Activated B cell treated with CpG ODN at 0.5 μM for 24 hours (primary cell): ENCODE results near the gene OSBPL1A. TPM values are rescaled to one million over a fixed set of nuclear protein-coding genes. Genes with fewer than 3 reads are reported as not detected.

Source experiments
- ATAC-seq: fragments of 200-7000 bp; cut with Tn5 transposase; one replicate; pipeline ENCODE4 v1.10.0; 2021; ENCODE audit warnings: low read depth, mild to moderate bottlenecking, moderate library complexity
- CTCF ChIA-PET: fragments of 350-600 bp; sonication (Branson Sonifier 250); formaldehyde crosslinking; loops from one replicate; lab custom pipeline; 2021; ENCODE audit warnings: antibody characterized with exemption; lab: Charles Lee
- POLR2A ChIA-PET: fragments of 350-600 bp; sonication (Branson Sonifier 250); formaldehyde crosslinking; loops from one replicate; lab custom pipeline; 2021; ENCODE audit warnings: antibody characterized with exemption; lab: Charles Lee
- DNase-seq: peaks from one replicate; pipeline ENCODE4 v3.0.0; 2022
- H3K27ac Mint-ChIP-seq: one replicate; pipeline ENCODE4 v1.8.0; 2020; ENCODE audit warnings: mixed read lengths
- H3K27me3 Mint-ChIP-seq: one replicate; pipeline ENCODE4 v1.8.0; 2021; ENCODE audit warnings: mixed read lengths
- H3K36me3 Mint-ChIP-seq: one replicate; pipeline ENCODE4 v1.8.0; 2021; ENCODE audit warnings: low read depth, mixed read lengths
- H3K4me1 Mint-ChIP-seq: one replicate; pipeline ENCODE4 v1.8.0; 2021; ENCODE audit warnings: mixed read lengths
- H3K4me3 Mint-ChIP-seq: one replicate; pipeline ENCODE4 v1.8.0; 2020; ENCODE audit warnings: mild to moderate bottlenecking, mixed read lengths
- H3K9me3 Mint-ChIP-seq: one replicate; pipeline ENCODE4 v1.8.0; 2020; ENCODE audit warnings: mixed read lengths
- CTCF ChIP-seq: fragments of 200-600 bp; IDR thresholded peaks from one replicate; pipeline ENCODE4 v1.8.0; 2022; ENCODE audit warnings: antibody characterized with exemption, mild to moderate bottlenecking
- intact Hi-C: fragments of 100-400 bp; cut with micrococcal nuclease; formaldehyde crosslinking; loops from one replicate; pipeline ENCODE4 v1.15.1; 2024
- total RNA-seq: library from RNA; stranded (reverse); gene quantifications from 2 replicates; pipeline ENCODE4 v1.2.3, GENCODE V29; 2022

OSBPL1A gene
- total RNA-seq, 1 donor from 2014 or later = 0.80 TPM

GRCh38 chr18:24181806-24182205 is 215.8 kb downstream of the OSBPL1A start:
- peaks cover 13% of the 10 kb centered on the region for H3K4me1 Mint-ChIP-seq
- H3K4me3 Mint-ChIP-seq = no peak overlapping the region
- H3K27me3 Mint-ChIP-seq = no peaks in the 10 kb centered on the region
- no peak overlapping the region for H3K27ac Mint-ChIP-seq
- ATAC-seq = no peak
- no peaks in the 10 kb centered on the region for H3K9me3 Mint-ChIP-seq
- intact Hi-C loops = no loop called here
- POLR2A ChIA-PET = interaction anchor here (0.6 kb wide), 1 partner anchor 1024 kb away, joined by 6 read pairs; no protein-coding TSS in a partner anchor
- CTCF ChIA-PET = no interaction called here
- no peak for DNase-seq
- TF ChIP-seq CTCF = no peak
- H3K36me3 Mint-ChIP-seq = no peaks in the 10 kb centered on the region

- no peak overlapping the region for H3K27ac Mint-ChIP-seq
- H3K4me1 Mint-ChIP-seq = peaks cover 18% of the 10 kb centered on the region
- TF ChIP-seq CTCF = no peak
- ChIA-PET POLR2A (no interaction called here), CTCF (no interaction called here)
- DNase-seq = no peak
- H3K4me3 Mint-ChIP-seq = no peak overlapping the region
- H3K9me3 Mint-ChIP-seq = no peaks in the 10 kb centered on the region
- intact Hi-C loops = no loop called here
- H3K36me3 Mint-ChIP-seq = no peaks in the 10 kb centered on the region
- H3K27me3 Mint-ChIP-seq = no peaks in the 10 kb centered on the region
- ATAC-seq = no peak
Observed at GRCh38 chr18:24180048-24180447, 217.6 kb downstream of the OSBPL1A start.

GRCh38 chr18:24177499-24178133 is 220.0 kb downstream of the OSBPL1A start:
- H3K9me3 Mint-ChIP-seq = no peaks in the 10 kb centered on the region
- H3K36me3 Mint-ChIP-seq = no peaks in the 10 kb centered on the region
- ATAC-seq (no peak), DNase-seq (no peak)
- peak overlapping the region; percentile 79 for H3K4me3 Mint-ChIP-seq
- H3K4me1 Mint-ChIP-seq = peaks cover 18% of the 10 kb centered on the region
- H3K27me3 Mint-ChIP-seq = no peaks in the 10 kb centered on the region
- intact Hi-C loops = loop anchor here (1.0 to 5.0 kb wide), 4 partner anchors 12 to 250 kb away; partner anchors contain the start of gene IMPACT
- peak overlapping the region; percentile 95 for H3K27ac Mint-ChIP-seq
- ChIA-PET POLR2A (interaction anchor here (0.7 to 2.1 kb wide), 4 partner anchors 38 to 314 kb away, joined by 3 to 8 read pairs (median 6); partner anchors contain the start of genes CABYR and IMPACT), CTCF (interaction anchor here (1.0 to 4.0 kb wide), 12 partner anchors 11 to 311 kb away, joined by 3 to 42 read pairs (median 4); no protein-coding TSS in a partner anchor)
- TF ChIP-seq CTCF = no peak

- Mint-ChIP-seq H3K9me3 (no peaks in the 10 kb centered on the region), H3K27me3 (no peaks in the 10 kb centered on the region), H3K4me1 (peaks cover 18% of the 10 kb centered on the region), H3K27ac (peak overlapping the region; percentile 95), H3K4me3 (peak overlapping the region; percentile 79), H3K36me3 (no peaks in the 10 kb centered on the region)
- peak; percentile 95 for ATAC-seq
- ChIA-PET POLR2A (interaction anchor here (0.6 to 2.1 kb wide), 6 partner anchors 10 to 1085 kb away, joined by 3 to 8 read pairs (median 4); partner anchors contain the start of genes CABYR and IMPACT), CTCF (interaction anchor here (0.6 to 4.0 kb wide), 20 partner anchors 9 to 697 kb away, joined by 3 to 42 read pairs (median 4); no protein-coding TSS in a partner anchor)
- DNase-seq = peak; percentile 41
- TF ChIP-seq CTCF = no peak
- intact Hi-C loops = loop anchor here (1.0 to 5.0 kb wide), 6 partner anchors 12 to 312 kb away; partner anchors contain the start of gene IMPACT
Observed at GRCh38 chr18:24176727-24177416, 220.8 kb downstream of the OSBPL1A start.

GRCh38 chr18:24173997-24174396 is 223.6 kb downstream of the OSBPL1A start:
- no peak overlapping the region for H3K4me3 Mint-ChIP-seq
- POLR2A ChIA-PET = interaction anchor here (0.5 kb wide), 1 partner anchor 1161 kb away, joined by 3 read pairs; no protein-coding TSS in a partner anchor
- intact Hi-C loops = no loop called here
- H3K9me3 Mint-ChIP-seq = no peaks in the 10 kb centered on the region
- no peaks in the 10 kb centered on the region for H3K36me3 Mint-ChIP-seq
- CTCF ChIA-PET = interaction anchor here (4.0 kb wide), 1 partner anchor 314 kb away, joined by 42 read pairs; no protein-coding TSS in a partner anchor
- H3K27ac Mint-ChIP-seq = no peak overlapping the region
- no peak for TF ChIP-seq CTCF
- ATAC-seq = no peak
- no peak for DNase-seq
- peaks cover 18% of the 10 kb centered on the region for H3K4me1 Mint-ChIP-seq
- H3K27me3 Mint-ChIP-seq = no peaks in the 10 kb centered on the region
